ENCODE data around the gene PRKD2.

- TF ChIP-seq, protein P1, sequence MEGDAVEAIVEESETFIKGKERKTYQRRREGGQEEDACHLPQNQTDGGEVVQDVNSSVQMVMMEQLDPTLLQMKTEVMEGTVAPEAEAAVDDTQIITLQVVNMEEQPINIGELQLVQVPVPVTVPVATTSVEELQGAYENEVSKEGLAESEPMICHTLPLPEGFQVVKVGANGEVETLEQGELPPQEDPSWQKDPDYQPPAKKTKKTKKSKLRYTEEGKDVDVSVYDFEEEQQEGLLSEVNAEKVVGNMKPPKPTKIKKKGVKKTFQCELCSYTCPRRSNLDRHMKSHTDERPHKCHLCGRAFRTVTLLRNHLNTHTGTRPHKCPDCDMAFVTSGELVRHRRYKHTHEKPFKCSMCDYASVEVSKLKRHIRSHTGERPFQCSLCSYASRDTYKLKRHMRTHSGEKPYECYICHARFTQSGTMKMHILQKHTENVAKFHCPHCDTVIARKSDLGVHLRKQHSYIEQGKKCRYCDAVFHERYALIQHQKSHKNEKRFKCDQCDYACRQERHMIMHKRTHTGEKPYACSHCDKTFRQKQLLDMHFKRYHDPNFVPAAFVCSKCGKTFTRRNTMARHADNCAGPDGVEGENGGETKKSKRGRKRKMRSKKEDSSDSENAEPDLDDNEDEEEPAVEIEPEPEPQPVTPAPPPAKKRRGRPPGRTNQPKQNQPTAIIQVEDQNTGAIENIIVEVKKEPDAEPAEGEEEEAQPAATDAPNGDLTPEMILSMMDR (IDR thresholded peaks at IDR 0.05) = no peak
- TF ChIP-seq POLR2A (IDR thresholded peaks at IDR 0.05) = no peak
Measured at GRCh38 chr19:46691104-46691503, 25.8 kb downstream of the PRKD2 start.
